Stimulated activated CD4-positive, alpha-beta T cell treated with anti-CD3 and anti-CD28 coated beads, Interleukin-15, amount 100 ng/mL, for 48 hours (primary cell): Measurements from ENCODE around the gene ZBED4.

ENCODE experiments used
- DNase-seq, 2 donors: peaks; one replicate each; pipeline ENCODE4 v3.0.0-alpha.2; 2020; ENCODE audit warnings: low read depth in 2 of 2

ZBED4 gene

GRCh38 chr22:49880281-49880680 is 26.6 kb downstream of the ZBED4 start:
- DNase-seq: no peak

- DNase-seq: no peak
These were observed 28.2 kb downstream of the ZBED4 start for GRCh38 chr22:49881856-49882255.

- DNase-seq: no peak
These were observed 29.1 kb downstream of the ZBED4 start for GRCh38 chr22:49882519-49883293.

- DNase-seq: no peak
These were observed 29.6 kb downstream of the ZBED4 start for GRCh38 chr22:49883294-49883640.

GRCh38 chr22:49884075-49884474 is 30.4 kb downstream of the ZBED4 start:
- no peak for DNase-seq

- DNase-seq: no peak
These were observed 31.0 kb downstream of the ZBED4 start for GRCh38 chr22:49884503-49885260.

GRCh38 chr22:49885281-49885680 is 31.6 kb downstream of the ZBED4 start:
- DNase-seq: no peak

- no peak for DNase-seq
These were observed 32.2 kb downstream of the ZBED4 start for GRCh38 chr22:49885881-49886280.

- no peak for DNase-seq
These were observed 32.9 kb downstream of the ZBED4 start for GRCh38 chr22:49886346-49887063.

GRCh38 chr22:49887064-49887451 is 33.4 kb downstream of the ZBED4 start:
- DNase-seq: no peak

- no peak for DNase-seq
These were observed 34.1 kb downstream of the ZBED4 start for GRCh38 chr22:49887702-49888101.

GRCh38 chr22:49889071-49889470 is 35.4 kb downstream of the ZBED4 start:
- no peak for DNase-seq

- no peak for DNase-seq
These were observed 38.7 kb downstream of the ZBED4 start for GRCh38 chr22:49892226-49892899.

- no peak for DNase-seq
These were observed 39.4 kb downstream of the ZBED4 start for GRCh38 chr22:49893025-49893424.

GRCh38 chr22:49894322-49895054 is 40.8 kb downstream of the ZBED4 start:
- no peak for DNase-seq

GRCh38 chr22:49896201-49896600 is 42.6 kb downstream of the ZBED4 start:
- no peak for DNase-seq

GRCh38 chr22:49897015-49897684 is 43.5 kb downstream of the ZBED4 start:
- no peak for DNase-seq

- no peak for DNase-seq
These were observed 45.9 kb downstream of the ZBED4 start for GRCh38 chr22:49899530-49899929.

- no peak for DNase-seq
These were observed 47.0 kb downstream of the ZBED4 start for GRCh38 chr22:49900441-49901230.

GRCh38 chr22:49901457-49901856 is 47.8 kb downstream of the ZBED4 start:
- DNase-seq: no peak
